ENCODE data around the gene KCNQ1OT1. TPM values are rescaled to one million over a fixed set of nuclear protein-coding genes. Genes with fewer than 3 reads are reported as not detected.

KCNQ1OT1 gene
- polyA plus RNA-seq, 1 of the 3 experiments (the other 2 are of a cell fraction), result 0.03 TPM

DNA sequence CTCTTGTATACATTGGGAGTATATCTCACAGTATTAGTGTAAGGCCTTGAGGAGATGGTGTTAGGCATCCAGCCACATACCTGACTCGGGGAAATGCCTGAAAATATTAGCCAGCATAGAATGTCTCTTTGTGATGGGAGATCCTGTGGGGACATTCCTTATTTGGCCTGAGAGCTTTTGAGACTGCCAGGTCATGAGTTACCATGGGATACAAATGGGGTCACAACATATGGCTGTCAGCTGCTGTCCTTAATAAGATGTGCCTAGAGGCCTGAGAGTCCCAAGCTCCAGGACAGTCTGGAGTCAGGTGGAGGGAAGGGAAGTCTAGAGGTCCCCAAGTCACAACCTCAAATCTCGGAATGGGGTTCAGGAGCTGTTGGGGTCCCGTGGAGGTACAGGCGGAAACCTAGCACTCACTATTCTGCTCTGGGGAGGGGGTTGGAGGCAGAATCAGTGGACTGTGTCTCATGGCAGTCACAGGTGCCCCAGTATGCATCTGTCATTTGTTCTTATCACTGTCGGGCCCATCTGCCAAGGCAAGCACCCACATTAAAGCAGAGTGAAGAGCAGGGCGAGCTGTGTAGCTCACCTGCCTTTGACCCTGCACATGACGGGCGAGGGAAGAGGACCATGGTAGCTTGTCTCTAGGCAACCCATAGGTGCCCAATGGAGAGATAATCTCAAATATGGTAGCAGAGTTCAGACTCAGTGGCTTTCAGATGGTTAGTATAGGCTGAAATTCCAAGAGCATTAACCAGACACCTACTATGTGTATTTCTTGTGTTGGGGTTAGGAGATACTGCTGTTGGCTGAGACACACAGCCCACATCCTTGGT, 29.9 kb downstream of the KCNQ1OT1 start:
- H3K4me3 ChIP-seq (ENCODE audit: low read depth in 2 of 2, low read length in 1 of 2), result no peak overlapping the region
- H3K27ac ChIP-seq (ENCODE audit: low read depth in 2 of 2, low read length in 1 of 2), result peak overlapping the region in 1 of 2 experiments; percentile 34; a peak in 1 of 4 replicates
- no peak overlapping the region for H2AFZ ChIP-seq (ENCODE audit: low read depth)
- no peaks in the 10 kb centered on the region for H3K9me3 ChIP-seq
- peaks cover 0 to 51% of the 10 kb centered on the region in 2 experiments; a peak in 2 of 4 replicates for H3K4me1 ChIP-seq (ENCODE audit: control insufficient read depth in 1 of 2, insufficient read depth in 2 of 2, low read depth in 1 of 2, low read length in 1 of 2)
- TF ChIP-seq RXRA (IDR thresholded peaks at IDR 0.05; ENCODE audit: borderline replicate concordance, low read depth) (no peak), RFX5 (IDR thresholded peaks at IDR 0.05; ENCODE audit: low read length) (peak; percentile 32; the same call in 1 of the 2 replicates)
- H3K36me3 ChIP-seq (replicated peaks in 1 of 2; ENCODE audit: control insufficient read depth in 1 of 2, insufficient read depth in 2 of 2, low read length in 1 of 2), result no peaks in the 10 kb centered on the region
- DNase-seq, result no peak
- ChIA-PET CTCF (interaction anchor here (1.0 kb wide), 1 partner anchor 137 kb away, joined by 4 read pairs; no protein-coding TSS in a partner anchor), POLR2A (interaction anchor here (1.8 to 2.2 kb wide), 2 partner anchors 15 to 109 kb away, joined by 4 to 7 read pairs; no protein-coding TSS in a partner anchor)
- no peak overlapping the region for H3K9ac ChIP-seq
- H4K20me1 ChIP-seq (ENCODE audit: insufficient read depth), result no peaks in the 10 kb centered on the region
- H3K27me3 ChIP-seq (ENCODE audit: insufficient read depth), result no peaks in the 10 kb centered on the region
- no peak overlapping the region for H3K4me2 ChIP-seq
- H3K79me2 ChIP-seq (ENCODE audit: insufficient read depth), result no peaks in the 10 kb centered on the region; the same call in 1 of the 2 replicates
- WGBS (ENCODE audit: low lambda C conversion rate), result 60% methylated on average over 8 of the region's 8 CpGs
- no peaks in the 10 kb centered on the region for H3K9me2 ChIP-seq
- no peaks in the 10 kb centered on the region for H3F3A ChIP-seq (replicated peaks; ENCODE audit: insufficient read depth)

DNA sequence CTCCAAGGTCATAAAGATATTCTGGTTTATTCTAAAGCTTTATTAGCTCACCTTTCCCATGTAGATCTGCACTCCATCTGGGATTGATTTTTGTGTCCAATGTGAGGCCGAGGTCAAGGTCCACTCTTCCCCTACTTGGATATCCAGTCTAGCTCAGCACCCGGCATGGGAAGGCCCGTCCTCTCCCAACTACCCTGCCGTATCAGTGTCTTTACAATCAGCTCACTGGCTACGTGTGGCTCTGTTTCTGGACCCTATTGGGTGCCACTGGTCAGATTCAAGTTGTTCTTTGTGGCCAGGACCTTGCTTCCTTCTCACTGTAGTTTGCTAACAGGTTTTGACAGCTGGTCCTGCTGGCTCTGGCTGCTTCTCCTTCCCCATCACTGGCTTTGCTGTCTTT, 30.9 kb downstream of the KCNQ1OT1 start:
- Histone ChIP-seq H3K4me3 (ENCODE audit: low read depth in 2 of 2, low read length in 1 of 2) (no peak overlapping the region), H3K36me3 (replicated peaks in 1 of 2; ENCODE audit: control insufficient read depth in 1 of 2, insufficient read depth in 2 of 2, low read length in 1 of 2) (no peaks in the 10 kb centered on the region), H3F3A (replicated peaks; ENCODE audit: insufficient read depth) (no peaks in the 10 kb centered on the region), H3K4me2 (no peak overlapping the region), H4K20me1 (ENCODE audit: insufficient read depth) (no peaks in the 10 kb centered on the region), H2AFZ (ENCODE audit: low read depth) (no peak overlapping the region), H3K79me2 (ENCODE audit: insufficient read depth) (no peaks in the 10 kb centered on the region; the same call in 1 of the 2 replicates), H3K27me3 (ENCODE audit: insufficient read depth) (no peaks in the 10 kb centered on the region), H3K9me3 (no peaks in the 10 kb centered on the region), H3K9me2 (no peaks in the 10 kb centered on the region), H3K9ac (no peak overlapping the region), H3K4me1 (ENCODE audit: control insufficient read depth in 1 of 2, insufficient read depth in 2 of 2, low read depth in 1 of 2, low read length in 1 of 2) (peaks cover 0 to 45% of the 10 kb centered on the region in 2 experiments; a peak in 1 of 4 replicates), H3K27ac (ENCODE audit: low read depth in 2 of 2, low read length in 1 of 2) (no peak overlapping the region; a peak in 1 of 4 replicates)
- TF ChIP-seq, protein P1, sequence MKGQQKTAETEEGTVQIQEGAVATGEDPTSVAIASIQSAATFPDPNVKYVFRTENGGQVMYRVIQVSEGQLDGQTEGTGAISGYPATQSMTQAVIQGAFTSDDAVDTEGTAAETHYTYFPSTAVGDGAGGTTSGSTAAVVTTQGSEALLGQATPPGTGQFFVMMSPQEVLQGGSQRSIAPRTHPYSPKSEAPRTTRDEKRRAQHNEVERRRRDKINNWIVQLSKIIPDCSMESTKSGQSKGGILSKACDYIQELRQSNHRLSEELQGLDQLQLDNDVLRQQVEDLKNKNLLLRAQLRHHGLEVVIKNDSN (IDR thresholded peaks at IDR 0.05; ENCODE audit: borderline replicate concordance, low read depth), result no peak
- no peak for TF ChIP-seq GABPA (IDR thresholded peaks at IDR 0.05; ENCODE audit: low read depth)
- TF ChIP-seq JUND (IDR thresholded peaks at IDR 0.05), result no peak
- TF ChIP-seq, protein P2, sequence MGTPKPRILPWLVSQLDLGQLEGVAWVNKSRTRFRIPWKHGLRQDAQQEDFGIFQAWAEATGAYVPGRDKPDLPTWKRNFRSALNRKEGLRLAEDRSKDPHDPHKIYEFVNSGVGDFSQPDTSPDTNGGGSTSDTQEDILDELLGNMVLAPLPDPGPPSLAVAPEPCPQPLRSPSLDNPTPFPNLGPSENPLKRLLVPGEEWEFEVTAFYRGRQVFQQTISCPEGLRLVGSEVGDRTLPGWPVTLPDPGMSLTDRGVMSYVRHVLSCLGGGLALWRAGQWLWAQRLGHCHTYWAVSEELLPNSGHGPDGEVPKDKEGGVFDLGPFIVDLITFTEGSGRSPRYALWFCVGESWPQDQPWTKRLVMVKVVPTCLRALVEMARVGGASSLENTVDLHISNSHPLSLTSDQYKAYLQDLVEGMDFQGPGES (IDR thresholded peaks at IDR 0.05; ENCODE audit: low read depth, low read length), result no peak
- no peak for DNase-seq
- ChIA-PET CTCF (interaction anchor here (0.9 kb wide), 2 partner anchors 10 to 33 kb away, joined by 3 read pairs; no protein-coding TSS in a partner anchor), POLR2A (interaction anchor here (1.8 to 2.2 kb wide), 2 partner anchors 14 to 110 kb away, joined by 4 to 7 read pairs; no protein-coding TSS in a partner anchor)
- 76% methylated on average over 4 of the region's 5 CpGs for WGBS (ENCODE audit: low lambda C conversion rate)

DNA sequence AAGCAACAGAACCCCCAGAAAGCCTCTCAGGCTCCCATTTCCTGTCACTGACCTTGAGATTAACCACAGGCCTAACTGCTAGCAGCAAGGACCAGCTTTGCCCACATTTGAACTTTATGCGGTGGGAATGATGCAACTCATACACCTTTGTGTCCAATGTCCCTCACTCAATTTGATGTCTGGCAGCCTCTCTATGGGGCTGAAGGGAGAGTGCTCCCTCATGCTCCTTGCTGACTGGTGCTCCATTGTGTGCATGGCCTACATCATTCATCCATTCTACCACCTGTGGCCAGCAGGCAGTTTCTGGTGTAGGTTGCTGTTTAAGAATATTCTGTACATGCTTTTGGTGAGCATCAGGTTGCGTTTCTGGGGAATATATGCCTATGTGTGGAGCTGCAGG, 31.9 kb downstream of the KCNQ1OT1 start:
- WGBS (ENCODE audit: low lambda C conversion rate), result 94% methylated on average over 2 of the region's 2 CpGs
- Histone ChIP-seq H3K4me2 (no peak overlapping the region), H3F3A (replicated peaks; ENCODE audit: insufficient read depth) (no peaks in the 10 kb centered on the region), H3K79me2 (ENCODE audit: insufficient read depth) (no peaks in the 10 kb centered on the region), H3K27me3 (ENCODE audit: insufficient read depth) (no peaks in the 10 kb centered on the region), H3K27ac (ENCODE audit: low read depth in 2 of 2, low read length in 1 of 2) (no peak overlapping the region), H3K4me3 (ENCODE audit: low read depth in 2 of 2, low read length in 1 of 2) (no peak overlapping the region), H3K9me2 (no peaks in the 10 kb centered on the region), H3K4me1 (ENCODE audit: control insufficient read depth in 1 of 2, insufficient read depth in 2 of 2, low read depth in 1 of 2, low read length in 1 of 2) (peaks cover 0 to 37% of the 10 kb centered on the region in 2 experiments; a peak in 1 of 4 replicates), H3K9ac (no peak overlapping the region), H3K9me3 (no peaks in the 10 kb centered on the region), H3K36me3 (replicated peaks in 1 of 2; ENCODE audit: control insufficient read depth in 1 of 2, insufficient read depth in 2 of 2, low read length in 1 of 2) (no peaks in the 10 kb centered on the region), H2AFZ (ENCODE audit: low read depth) (no peak overlapping the region), H4K20me1 (ENCODE audit: insufficient read depth) (no peaks in the 10 kb centered on the region)
- CTCF ChIA-PET, result no interaction called here
- no peak for DNase-seq
- POLR2A ChIA-PET, result no interaction called here
- TF ChIP-seq, protein P1 (IDR thresholded peaks at IDR 0.05; ENCODE audit: borderline replicate concordance, low read depth), result no peak
- TF ChIP-seq TAF1 (IDR thresholded peaks at IDR 0.05; ENCODE audit: borderline replicate concordance, low read depth, low read length) (no peak), FOXM1 (IDR thresholded peaks at IDR 0.05; ENCODE audit: low read depth) (no peak), EP300 (IDR thresholded peaks at IDR 0.05; ENCODE audit: borderline replicate concordance in 1 of 2, low read depth in 1 of 2, low read length in 1 of 2) (no peak), NRF1 (IDR thresholded peaks at IDR 0.05; ENCODE audit: low read depth, low read length) (no peak), MEF2A (IDR thresholded peaks at IDR 0.05; ENCODE audit: borderline replicate concordance, low read depth) (no peak), MXI1 (IDR thresholded peaks at IDR 0.05; ENCODE audit: low read depth, low read length) (no peak), FOSL2 (IDR thresholded peaks at IDR 0.05; ENCODE audit: borderline replicate concordance, low read depth) (no peak), RXRA (IDR thresholded peaks at IDR 0.05; ENCODE audit: borderline replicate concordance, low read depth) (no peak), NFIC (IDR thresholded peaks at IDR 0.05; ENCODE audit: borderline replicate concordance) (no peak)
- TF ChIP-seq, protein P2 (IDR thresholded peaks at IDR 0.05; ENCODE audit: low read depth, low read length), result no peak
- TF ChIP-seq, protein P3, sequence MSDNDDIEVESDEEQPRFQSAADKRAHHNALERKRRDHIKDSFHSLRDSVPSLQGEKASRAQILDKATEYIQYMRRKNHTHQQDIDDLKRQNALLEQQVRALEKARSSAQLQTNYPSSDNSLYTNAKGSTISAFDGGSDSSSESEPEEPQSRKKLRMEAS (IDR thresholded peaks at IDR 0.05; ENCODE audit: low read depth), result no peak

All from SK-N-SH (cell line).